Hair follicular keratinocyte (primary cell): Measurements from ENCODE around the gene LRRC8D. TPM values are rescaled to one million over a fixed set of nuclear protein-coding genes. Genes with fewer than 3 reads are reported as not detected.

Experiments used
- total RNA-seq: library from RNA; depleted of rRNA; stranded (reverse); fragments of >200 nt; gene quantifications from 2 replicates; pipeline ENCODE4 v1.2.3, GENCODE V29; 2015

LRRC8D gene
- total RNA-seq, result 40.9 and 44.0 TPM in 2 replicates

DNA sequence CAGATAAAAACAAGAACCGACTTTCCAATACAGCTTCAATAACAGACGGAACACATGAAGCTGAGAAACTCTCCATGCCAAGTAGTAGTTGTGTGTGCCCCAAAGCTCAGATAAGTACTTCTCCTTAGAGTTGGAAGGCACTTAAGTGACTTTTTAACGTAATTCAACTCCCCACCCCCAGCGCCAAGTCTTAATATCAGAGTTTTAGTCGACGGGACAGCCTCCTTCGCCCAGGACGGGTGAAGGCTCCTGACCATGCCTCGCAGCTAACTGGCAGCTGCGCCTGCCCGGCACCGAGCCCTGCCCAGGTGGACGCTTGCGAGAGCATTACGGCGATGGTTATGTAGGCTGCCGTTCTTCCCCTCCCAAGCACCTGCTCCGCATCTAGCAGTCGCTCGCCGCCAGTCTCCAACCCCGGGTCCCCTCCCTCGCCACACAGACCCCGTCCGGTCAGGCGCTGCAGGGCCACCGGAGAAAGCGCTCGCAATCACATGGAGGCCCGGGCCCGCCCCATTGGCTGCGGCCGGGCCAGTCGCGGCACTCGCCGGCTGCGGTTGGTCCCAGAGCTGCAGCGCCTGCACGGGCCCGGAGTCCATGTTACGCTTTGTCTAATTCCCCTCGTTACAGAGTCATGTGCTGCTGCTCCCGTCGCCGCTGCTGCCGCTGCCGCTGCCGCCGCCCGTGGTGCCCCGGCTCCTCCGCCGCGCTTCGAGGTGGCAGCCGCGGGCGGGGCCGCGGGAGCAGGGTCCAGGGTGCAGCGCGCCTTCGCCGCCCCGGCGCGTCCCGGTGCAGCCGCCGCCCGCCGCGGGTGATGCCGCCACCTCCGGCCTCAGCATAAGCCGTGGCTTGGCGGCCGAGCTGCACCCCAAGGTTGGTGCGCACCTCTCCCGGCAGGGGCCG, at the start of gene LRRC8D:
LRRC8D (plus strand) TSS at position 611 of the 900 bp plus-strand sequence. CDS start 112,037 bp downstream, outside the sequence.

Other genes with a start within 250 kb of the LRRC8D start
- 15.3 and 29.9 TPM in 2 replicates for gene LRRC8C, start 187.9 kb upstream of the LRRC8D start, total RNA-seq
- gene ZNF326, start 174.1 kb downstream of the LRRC8D start, total RNA-seq, result 3.0 and 5.1 TPM in 2 replicates